A549 (cell line): ENCODE data around the gene TCHHL1. TPM values are rescaled to one million over a fixed set of nuclear protein-coding genes. Genes with fewer than 3 reads are reported as not detected.

Source experiments
- ATAC-seq, 2 experiments: fragments of 200-7000 bp in 1 of 2; fragments of >200 bp in 1 of 2; cut with Nextera tagmentation in 1 of 2; cut with Tn5 transposase in 1 of 2; 3 replicates each; pipeline versions ENCODE4 v1.8.0 to v1.9.1; 2018 to 2020; ENCODE audit warnings: mild to moderate bottlenecking in 1 of 2, moderate library complexity in 1 of 2
- CTCF ChIA-PET: fragments of 300-600 bp; sonication (Branson Sonifier 250); formaldehyde crosslinking; extraction: SDS; loops from one replicate; lab custom pipeline; 2021; ENCODE audit warnings: antibody characterized with exemption, inconsistent platforms; lab: Yijun Ruan, JAX
- POLR2A ChIA-PET: fragments of 350-600 bp; formaldehyde crosslinking; extraction: SDS; loops from one replicate; lab custom pipeline; 2021; ENCODE audit warnings: antibody characterized with exemption, inconsistent platforms; lab: Yijun Ruan, JAX
- DNase-seq, 2 experiments: peaks; one replicate each; pipeline versions ENCODE4 v3.0.0 to v3.0.0-alpha.2; 2011 to 2016; ENCODE audit warnings: low read depth in 1 of 2, low spot score in 1 of 2
- FAIRE-seq: peaks from 2 replicates; lab custom pipeline; 2011; peaks lifted over from hg19 to GRCh38; lab: Jason Lieb, UNC
- H3K27ac ChIP-seq, 2 experiments: fragments of >200 bp; sonication (Bioruptor Twin); formaldehyde crosslinking; 3 replicates each; pipeline ENCODE4 v1.5.1; 2016 to 2017
- H3K4me1 ChIP-seq: fragments of >200 bp; sonication (Bioruptor Twin); formaldehyde crosslinking; 3 replicates; pipeline ENCODE4 v1.6.1; 2016
- H3K4me2 ChIP-seq: fragments of >200 bp; sonication (Bioruptor Twin); formaldehyde crosslinking; 3 replicates; pipeline ENCODE4 v1.6.1; 2016
- H3K4me3 ChIP-seq: fragments of >200 bp; sonication (Bioruptor Twin); formaldehyde crosslinking; 3 replicates; pipeline ENCODE4 v1.5.1; 2016
- H3K9me3 ChIP-seq: fragments of >200 bp; sonication (Bioruptor Twin); formaldehyde crosslinking; 3 replicates; pipeline ENCODE4 v1.6.1; 2016
- EHF ChIP-seq: fragments of 250-450 bp; sonication (Bioruptor Pico); IDR thresholded peaks from 2 replicates; pipeline ENCODE4 v1.5.0; 2020; ENCODE audit warnings: mild to moderate bottlenecking
- EP300 ChIP-seq, 2 experiments: fragments of >200 bp; sonication (Bioruptor Twin); formaldehyde crosslinking; IDR thresholded peaks; 2 replicates in 1 of 2; 3 replicates in 1 of 2; pipeline ENCODE4 v1.6.1; 2016 to 2017
- HDAC2 ChIP-seq: fragments of 200-600 bp; sonication (generic); IDR thresholded peaks from 2 replicates; pipeline ENCODE4 v1.6.1; 2016
- HEYL ChIP-seq: fragments of 250-450 bp; sonication (Bioruptor Pico); IDR thresholded peaks from 2 replicates; pipeline ENCODE4 v1.8.0; 2021; ENCODE audit warnings: mild to moderate bottlenecking, moderate library complexity
- JUN ChIP-seq, 2 experiments: fragments of >200 bp; sonication (Bioruptor Twin); formaldehyde crosslinking; IDR thresholded peaks; 2 replicates in 1 of 2; 3 replicates in 1 of 2; pipeline ENCODE4 v1.6.1; 2016 to 2017
- JUNB ChIP-seq: fragments of >200 bp; sonication (Bioruptor Twin); formaldehyde crosslinking; IDR thresholded peaks from 2 replicates; pipeline ENCODE4 v1.6.1; 2016
- KDM5A ChIP-seq: fragments of 200-600 bp; sonication (generic); IDR thresholded peaks from 2 replicates; pipeline ENCODE4 v1.6.1; 2016; ENCODE audit warnings: antibody characterized with exemption, mild to moderate bottlenecking
- POLR2A ChIP-seq: IDR thresholded peaks from 2 replicates; pipeline ENCODE4 v1.6.1; 2012; ENCODE audit warnings: mild to moderate bottlenecking, low read length
- RAD21 ChIP-seq, 2 experiments: fragments of >200 bp in 1 of 2; sonication (Bioruptor Twin) in 1 of 2; formaldehyde crosslinking in 1 of 2; IDR thresholded peaks in 1 of 2; conservative IDR thresholded peaks in 1 of 2; 2 replicates in 1 of 2; 3 replicates in 1 of 2; pipeline ENCODE4 v1.6.1; 2012 to 2018; ENCODE audit warnings: inconsistent platforms in 1 of 2
- RCOR1 ChIP-seq: fragments of 150-350 bp; IDR thresholded peaks from 2 replicates; pipeline ENCODE4 v1.6.1; 2014; ENCODE audit warnings: antibody characterized with exemption, low read length, low read depth
- RNF2 ChIP-seq: fragments of 200-600 bp; sonication (generic); IDR thresholded peaks from 2 replicates; pipeline ENCODE4 v1.6.1; 2016; ENCODE audit warnings: low read depth, mild to moderate bottlenecking, antibody characterized with exemption, moderate library complexity, borderline replicate concordance
- SMC3 ChIP-seq: fragments of >200 bp; sonication (Bioruptor Twin); formaldehyde crosslinking; IDR thresholded peaks from 3 replicates; pipeline ENCODE4 v1.6.1; 2018; ENCODE audit warnings: inconsistent platforms
- WGBS: methylation state at CpG from one replicate; pipeline ENCODE4 v1.1.6; 2017; ENCODE audit errors: missing lambda C conversion rate; 5-methylcytosine and 5-hydroxymethylcytosine counted together
- polyA plus RNA-seq, 4 experiments: library from polyadenylated mRNA; depleted of rRNA in 3 of 4; stranded (reverse); fragments of >200 nt; fragmentation: RNase III in 1 of 4; extraction: RNeasy Plus Mini Kit Qiagen cat#74134 plus additional on column Dnase treatment in 1 of 4; gene quantifications; 2 replicates in 3 of 4; 3 replicates in 1 of 4; pipeline ENCODE4 v1.2.3, GENCODE V29; 2011 to 2017
- TF ChIP-seq, protein P1 (sequence below): IDR thresholded peaks from 2 replicates; pipeline ENCODE4 v1.6.1; 2012; ENCODE audit warnings: low read depth, borderline replicate concordance
- TF ChIP-seq, protein P2 (sequence below): fragments of >200 bp; sonication (Bioruptor Twin); formaldehyde crosslinking; IDR thresholded peaks from 3 replicates; pipeline ENCODE4 v1.5.1; 2016
- TF ChIP-seq, protein P3 (sequence below): IDR thresholded peaks from 2 replicates; pipeline ENCODE4 v1.6.1; 2012
- TF ChIP-seq, protein P4 (sequence below): IDR thresholded peaks from 2 replicates; pipeline ENCODE4 v1.6.1; 2012
- TF ChIP-seq, protein P5 (sequence below): fragments of 250-450 bp; sonication (Bioruptor Pico); IDR thresholded peaks from 2 replicates; pipeline ENCODE4 v1.5.0; 2021; ENCODE audit warnings: mild to moderate bottlenecking, moderate library complexity, borderline replicate concordance
- TF ChIP-seq, protein P6 (sequence below): fragments of 150-350 bp; IDR thresholded peaks from 2 replicates; pipeline ENCODE4 v1.6.1; 2014; ENCODE audit warnings: low read depth, mild to moderate bottlenecking, low read length

TCHHL1 gene
- polyA plus RNA-seq, 2 of the 4 experiments (the other 2 are of a cell fraction), result not detected

DNA sequence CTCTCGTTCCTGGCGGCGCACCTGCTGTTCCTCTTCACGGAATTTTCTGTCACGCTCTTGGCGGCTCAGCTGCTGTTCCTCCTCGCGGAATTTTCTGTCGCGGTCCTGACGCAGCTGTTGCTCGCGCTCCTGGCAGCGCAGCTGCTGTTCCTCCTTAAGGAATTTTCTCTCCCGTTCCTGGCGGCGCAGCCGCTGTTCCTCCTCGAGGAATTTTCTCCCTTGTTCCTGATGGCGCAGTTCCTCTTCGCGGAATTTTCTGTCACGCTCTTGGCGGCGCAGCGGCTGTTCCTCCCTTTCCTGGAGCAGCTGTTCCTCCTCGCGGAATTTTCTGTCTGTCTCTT lies 20.0 kb upstream of the TCHHL1 start:
- ChIA-PET POLR2A (interaction anchor here (1.6 to 2.7 kb wide), 3 partner anchors 60 to 80 kb away, joined by 6 to 20 read pairs (median 8); partner anchors contain the start of gene S100A11), CTCF (interaction anchor here (0.6 to 10.4 kb wide), 18 partner anchors 10 to 425 kb away, joined by 3 to 89 read pairs (median 6); partner anchors contain the start of gene RPTN)
- FAIRE-seq (no peak), DNase-seq (peak in 1 of 2 experiments; percentile 28), ATAC-seq (no peak)
- Histone ChIP-seq H3K4me2 (peak overlapping the region; percentile 98), H3K9me3 (0 out of 3 replicates have a peak, but pooled peaks cover 6% of the 10 kb centered on the region), H3K4me1 (peaks cover 28% of the 10 kb centered on the region)
- 8% methylated on average over 28 of the region's 28 CpGs for WGBS
- 0 out of 2 replicates have a peak, but pooled peaks have one; percentile 28 for TF ChIP-seq RNF2
- no peak for TF ChIP-seq JUNB
- TF ChIP-seq, all 56 proteins: peak for 1
- H3K4me3 ChIP-seq, result peak overlapping the region; percentile 49
- H3K27ac ChIP-seq, result no peak overlapping the region

DNA sequence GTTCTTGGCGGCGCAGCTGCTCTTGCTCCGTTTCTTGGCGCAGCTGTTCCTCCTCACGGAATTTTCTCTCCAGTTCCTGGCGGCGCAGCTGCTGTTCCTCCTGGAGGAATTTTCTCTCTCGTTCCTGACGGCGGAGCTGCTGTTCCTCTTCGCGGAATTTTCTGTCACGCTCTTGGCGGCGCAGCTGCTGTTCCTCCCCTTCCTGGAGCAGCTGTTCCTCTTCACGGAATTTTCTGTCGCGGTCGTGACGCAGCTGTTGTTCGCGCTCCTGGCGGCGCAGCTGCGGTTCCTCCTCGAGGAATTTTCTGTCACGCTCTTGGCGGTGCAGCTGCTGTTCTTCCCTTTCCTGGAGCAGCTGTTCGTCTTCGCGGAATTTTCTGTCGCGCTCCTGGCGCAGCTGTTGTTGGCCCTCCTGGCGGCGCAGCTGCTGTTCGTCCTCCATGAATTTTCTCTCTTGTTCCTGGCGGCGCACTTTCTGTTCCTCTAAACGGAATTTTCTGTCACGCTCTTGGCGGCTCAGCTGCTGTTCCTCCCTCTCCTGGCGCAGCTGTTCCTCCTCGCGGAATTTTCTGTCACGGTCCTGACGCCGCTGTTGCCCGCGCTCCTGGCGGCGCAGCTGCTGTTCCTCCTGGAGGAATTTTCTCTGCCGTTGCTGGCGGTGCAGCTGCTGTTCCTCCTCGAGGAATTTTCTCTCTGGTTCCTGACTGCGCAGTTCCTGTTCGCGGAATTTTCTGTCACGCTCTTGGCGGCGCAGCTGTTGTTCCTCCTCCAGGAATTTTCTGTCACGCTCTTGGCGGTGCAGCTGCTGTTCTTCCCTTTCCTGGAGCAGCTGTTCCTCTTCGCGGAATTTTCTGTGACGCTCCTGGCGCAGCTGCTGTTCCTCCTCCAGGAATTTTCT lies 19.4 kb upstream of the TCHHL1 start:
- ChIA-PET POLR2A (interaction anchor here (0.5 to 2.7 kb wide), 6 partner anchors 55 to 697 kb away, joined by 3 to 20 read pairs (median 4); partner anchors contain the start of genes S100A11 and THEM4), CTCF (interaction anchor here (0.6 to 10.4 kb wide), 26 partner anchors 11 to 425 kb away, joined by 3 to 89 read pairs (median 4); partner anchors contain the start of genes RPTN and S100A11)
- H3K27ac ChIP-seq, result peak overlapping the region; percentile 27 to 64; a peak in 4 of 6 replicates
- TF ChIP-seq, protein P1, sequence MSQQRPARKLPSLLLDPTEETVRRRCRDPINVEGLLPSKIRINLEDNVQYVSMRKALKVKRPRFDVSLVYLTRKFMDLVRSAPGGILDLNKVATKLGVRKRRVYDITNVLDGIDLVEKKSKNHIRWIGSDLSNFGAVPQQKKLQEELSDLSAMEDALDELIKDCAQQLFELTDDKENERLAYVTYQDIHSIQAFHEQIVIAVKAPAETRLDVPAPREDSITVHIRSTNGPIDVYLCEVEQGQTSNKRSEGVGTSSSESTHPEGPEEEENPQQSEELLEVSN, result peak; percentile 35; the same call in 1 of the 2 replicates
- no peak for TF ChIP-seq SMC3
- TF ChIP-seq, protein P2, sequence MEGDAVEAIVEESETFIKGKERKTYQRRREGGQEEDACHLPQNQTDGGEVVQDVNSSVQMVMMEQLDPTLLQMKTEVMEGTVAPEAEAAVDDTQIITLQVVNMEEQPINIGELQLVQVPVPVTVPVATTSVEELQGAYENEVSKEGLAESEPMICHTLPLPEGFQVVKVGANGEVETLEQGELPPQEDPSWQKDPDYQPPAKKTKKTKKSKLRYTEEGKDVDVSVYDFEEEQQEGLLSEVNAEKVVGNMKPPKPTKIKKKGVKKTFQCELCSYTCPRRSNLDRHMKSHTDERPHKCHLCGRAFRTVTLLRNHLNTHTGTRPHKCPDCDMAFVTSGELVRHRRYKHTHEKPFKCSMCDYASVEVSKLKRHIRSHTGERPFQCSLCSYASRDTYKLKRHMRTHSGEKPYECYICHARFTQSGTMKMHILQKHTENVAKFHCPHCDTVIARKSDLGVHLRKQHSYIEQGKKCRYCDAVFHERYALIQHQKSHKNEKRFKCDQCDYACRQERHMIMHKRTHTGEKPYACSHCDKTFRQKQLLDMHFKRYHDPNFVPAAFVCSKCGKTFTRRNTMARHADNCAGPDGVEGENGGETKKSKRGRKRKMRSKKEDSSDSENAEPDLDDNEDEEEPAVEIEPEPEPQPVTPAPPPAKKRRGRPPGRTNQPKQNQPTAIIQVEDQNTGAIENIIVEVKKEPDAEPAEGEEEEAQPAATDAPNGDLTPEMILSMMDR, result peak; percentile 33; the same call in 2 of the 3 replicates
- TF ChIP-seq KDM5A, result no peak
- TF ChIP-seq, protein P3, sequence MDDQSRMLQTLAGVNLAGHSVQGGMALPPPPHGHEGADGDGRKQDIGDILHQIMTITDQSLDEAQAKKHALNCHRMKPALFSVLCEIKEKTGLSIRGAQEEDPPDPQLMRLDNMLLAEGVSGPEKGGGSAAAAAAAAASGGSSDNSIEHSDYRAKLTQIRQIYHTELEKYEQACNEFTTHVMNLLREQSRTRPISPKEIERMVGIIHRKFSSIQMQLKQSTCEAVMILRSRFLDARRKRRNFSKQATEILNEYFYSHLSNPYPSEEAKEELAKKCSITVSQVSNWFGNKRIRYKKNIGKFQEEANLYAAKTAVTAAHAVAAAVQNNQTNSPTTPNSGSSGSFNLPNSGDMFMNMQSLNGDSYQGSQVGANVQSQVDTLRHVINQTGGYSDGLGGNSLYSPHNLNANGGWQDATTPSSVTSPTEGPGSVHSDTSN, result 0 out of 2 replicates have a peak, but pooled peaks have one; percentile 11
- TF ChIP-seq, protein P4, sequence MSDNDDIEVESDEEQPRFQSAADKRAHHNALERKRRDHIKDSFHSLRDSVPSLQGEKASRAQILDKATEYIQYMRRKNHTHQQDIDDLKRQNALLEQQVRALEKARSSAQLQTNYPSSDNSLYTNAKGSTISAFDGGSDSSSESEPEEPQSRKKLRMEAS, result peak; percentile 70
- TF ChIP-seq JUN (IDR thresholded peaks at IDR 0.05), result no peak
- no peak for TF ChIP-seq RNF2
- TF ChIP-seq RCOR1, result no peak
- TF ChIP-seq HDAC2, result peak; percentile 95; the same call in 1 of the 2 replicates
- H3K9me3 ChIP-seq, result 0 out of 3 replicates have a peak, but pooled peaks cover 2% of the 10 kb centered on the region
- H3K4me3 ChIP-seq, result peak overlapping the region; percentile 49
- H3K4me1 ChIP-seq, result peaks cover 28% of the 10 kb centered on the region
- peak overlapping the region; percentile 98 for H3K4me2 ChIP-seq
- 2% methylated on average over 67 of the region's 67 CpGs for WGBS
- ATAC-seq (peak; percentile 21 to 33), FAIRE-seq (no peak), DNase-seq (peak; percentile 18 to 83)

DNA sequence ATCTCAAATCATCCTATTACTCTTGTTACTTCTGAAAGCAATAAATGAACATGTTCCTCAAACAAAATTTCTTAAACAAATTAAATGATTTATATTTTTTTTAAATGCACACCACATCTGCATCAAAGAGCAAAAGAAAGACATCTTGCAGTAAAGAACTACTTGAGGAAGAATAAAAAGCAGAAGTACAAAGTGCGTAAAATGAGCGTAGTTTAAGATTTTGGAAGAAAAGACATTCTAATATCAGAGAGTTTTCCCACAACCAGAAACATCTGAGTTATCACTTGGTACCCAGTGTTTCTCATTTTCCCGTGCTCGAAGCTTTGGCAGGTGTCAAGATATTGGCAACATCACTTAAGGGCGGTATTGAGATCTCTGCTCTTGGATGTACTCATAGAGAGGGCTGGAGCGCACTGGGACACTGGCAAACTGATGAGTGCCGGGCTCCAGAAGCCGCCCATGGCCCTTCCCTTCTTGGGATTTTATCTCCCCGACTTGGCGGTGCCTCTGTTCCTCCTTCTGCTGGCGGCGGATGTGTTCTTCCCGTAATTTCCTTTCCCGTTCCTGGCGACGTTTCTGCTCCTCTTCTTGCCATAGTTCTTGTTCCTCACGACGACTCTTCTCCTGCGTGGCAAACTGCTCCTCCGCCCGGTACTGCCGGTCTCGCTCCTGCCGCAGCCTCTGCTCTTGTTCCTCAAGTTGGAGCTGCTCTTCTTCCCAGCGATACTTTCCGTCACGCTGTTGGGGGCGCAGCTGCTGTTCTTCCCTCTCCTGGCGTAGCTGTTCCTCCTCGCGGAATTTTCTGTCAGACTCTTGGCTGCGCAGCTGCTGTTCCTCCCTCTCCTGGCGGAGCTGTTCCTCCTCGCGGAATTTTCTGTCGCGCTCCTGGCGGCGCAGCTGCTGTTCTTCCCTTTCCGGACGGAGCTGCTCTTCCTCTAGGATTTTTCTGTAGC lies 18.4 kb upstream of the TCHHL1 start:
- CTCF ChIA-PET, result interaction anchor here (0.6 to 10.4 kb wide), 21 partner anchors 12 to 351 kb away, joined by 3 to 89 read pairs (median 6); partner anchors contain the start of genes RPTN and S100A11
- peaks cover 24% of the 10 kb centered on the region for H3K4me1 ChIP-seq
- FAIRE-seq (peak; percentile 89), ATAC-seq (peak; percentile 52 to 55), DNase-seq (peak; percentile 30 to 81)
- peak overlapping the region; percentile 27 to 64; a peak in 4 of 6 replicates for H3K27ac ChIP-seq
- TF ChIP-seq, protein P5, sequence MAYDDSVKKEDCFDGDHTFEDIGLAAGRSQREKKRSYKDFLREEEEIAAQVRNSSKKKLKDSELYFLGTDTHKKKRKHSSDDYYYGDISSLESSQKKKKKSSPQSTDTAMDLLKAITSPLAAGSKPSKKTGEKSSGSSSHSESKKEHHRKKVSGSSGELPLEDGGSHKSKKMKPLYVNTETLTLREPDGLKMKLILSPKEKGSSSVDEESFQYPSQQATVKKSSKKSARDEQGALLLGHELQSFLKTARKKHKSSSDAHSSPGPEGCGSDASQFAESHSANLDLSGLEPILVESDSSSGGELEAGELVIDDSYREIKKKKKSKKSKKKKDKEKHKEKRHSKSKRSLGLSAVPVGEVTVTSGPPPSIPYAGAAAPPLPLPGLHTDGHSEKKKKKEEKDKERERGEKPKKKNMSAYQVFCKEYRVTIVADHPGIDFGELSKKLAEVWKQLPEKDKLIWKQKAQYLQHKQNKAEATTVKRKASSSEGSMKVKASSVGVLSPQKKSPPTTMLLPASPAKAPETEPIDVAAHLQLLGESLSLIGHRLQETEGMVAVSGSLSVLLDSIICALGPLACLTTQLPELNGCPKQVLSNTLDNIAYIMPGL, result no peak
- TF ChIP-seq EP300 (IDR thresholded peaks at IDR 0.05) (no peak), POLR2A (no peak), EHF (CRISPR knock-in tag) (no peak), RNF2 (0 out of 2 replicates have a peak, but pooled peaks have one; percentile 31), RAD21 (conservative IDR thresholded peaks at IDR 0.05 in 1 of 2, IDR thresholded peaks at IDR 0.05 in 1 of 2) (peak in 1 of 2 experiments; percentile 30; a peak in 1 of 5 replicates), HEYL (CRISPR knock-in tag) (no peak)
- TF ChIP-seq, protein P6, sequence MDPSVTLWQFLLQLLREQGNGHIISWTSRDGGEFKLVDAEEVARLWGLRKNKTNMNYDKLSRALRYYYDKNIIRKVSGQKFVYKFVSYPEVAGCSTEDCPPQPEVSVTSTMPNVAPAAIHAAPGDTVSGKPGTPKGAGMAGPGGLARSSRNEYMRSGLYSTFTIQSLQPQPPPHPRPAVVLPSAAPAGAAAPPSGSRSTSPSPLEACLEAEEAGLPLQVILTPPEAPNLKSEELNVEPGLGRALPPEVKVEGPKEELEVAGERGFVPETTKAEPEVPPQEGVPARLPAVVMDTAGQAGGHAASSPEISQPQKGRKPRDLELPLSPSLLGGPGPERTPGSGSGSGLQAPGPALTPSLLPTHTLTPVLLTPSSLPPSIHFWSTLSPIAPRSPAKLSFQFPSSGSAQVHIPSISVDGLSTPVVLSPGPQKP, result no peak
- TF ChIP-seq, protein P1, result peak; percentile 27; the same call in 1 of the 2 replicates
- H3K4me2 ChIP-seq, result peak overlapping the region; percentile 98
- no peaks in the 10 kb centered on the region for H3K9me3 ChIP-seq
- POLR2A ChIA-PET, result interaction anchor here (0.5 to 2.7 kb wide), 6 partner anchors 55 to 698 kb away, joined by 3 to 20 read pairs (median 4); partner anchors contain the start of genes S100A11 and THEM4
- WGBS, result 9% methylated on average over 41 of the region's 41 CpGs
- H3K4me3 ChIP-seq, result peak overlapping the region; percentile 49
